NCI-H446 (cell line): Measurements from ENCODE around the gene SCML2.
"Not testable (repeated sequence)": the region's sequence is repeated elsewhere in the genome, so short reads cannot be mapped to it uniquely, and the experiment has no call there.

Experiments
- DNase-seq, 2 experiments: peaks; one replicate each; lab custom pipeline; 2025; lab: John Stamatoyannopoulos, UW

The SCML2 gene

DNA sequence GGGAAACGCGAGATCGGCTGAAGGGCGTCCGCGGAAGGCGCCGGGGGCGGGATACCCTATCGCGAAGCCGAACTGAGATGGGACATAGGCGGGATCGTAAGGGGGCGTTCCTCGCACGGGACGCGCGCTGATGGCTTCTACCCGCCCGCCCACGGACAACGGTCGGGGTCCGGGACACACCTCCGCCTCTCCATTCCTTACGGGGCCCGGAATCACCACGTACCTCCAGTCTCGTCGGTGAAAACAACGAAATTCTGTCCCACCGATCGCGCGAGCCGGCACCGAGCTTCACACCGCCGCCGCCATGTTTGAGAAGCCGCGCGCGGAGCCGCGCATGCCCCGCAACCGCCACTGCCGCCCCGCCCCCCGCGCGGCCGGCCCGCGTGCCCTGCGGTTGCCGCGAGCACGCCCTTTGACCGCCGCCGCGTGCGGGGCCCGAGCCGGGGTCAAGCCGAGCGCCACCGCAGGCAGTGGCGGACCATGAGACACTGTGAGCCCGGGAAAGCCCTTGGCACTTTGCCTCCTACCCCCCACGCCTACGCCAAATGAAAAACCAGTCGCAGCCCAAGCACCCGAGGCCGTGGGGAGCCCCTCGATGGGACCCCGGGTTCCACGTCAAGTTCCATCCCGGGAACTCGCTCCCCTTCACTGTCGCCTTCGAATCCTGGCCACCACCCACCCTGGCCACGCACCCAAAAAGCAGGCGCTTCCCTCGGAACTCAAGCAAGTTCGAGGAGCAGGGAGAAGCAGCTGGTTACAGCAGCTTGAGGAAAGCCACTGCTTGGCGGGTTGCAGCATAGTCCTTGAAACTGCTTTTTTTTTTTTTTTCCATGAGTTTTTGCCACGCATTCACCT is at the start of gene SCML2:
Gene SCML2, minus strand, starts transcription at position 320 of the 855 bp plus-strand sequence. CDS start 20,617 bp downstream, outside the sequence.
- DNase-seq: peak in 1 of 2 experiments; percentile 52

DNA sequence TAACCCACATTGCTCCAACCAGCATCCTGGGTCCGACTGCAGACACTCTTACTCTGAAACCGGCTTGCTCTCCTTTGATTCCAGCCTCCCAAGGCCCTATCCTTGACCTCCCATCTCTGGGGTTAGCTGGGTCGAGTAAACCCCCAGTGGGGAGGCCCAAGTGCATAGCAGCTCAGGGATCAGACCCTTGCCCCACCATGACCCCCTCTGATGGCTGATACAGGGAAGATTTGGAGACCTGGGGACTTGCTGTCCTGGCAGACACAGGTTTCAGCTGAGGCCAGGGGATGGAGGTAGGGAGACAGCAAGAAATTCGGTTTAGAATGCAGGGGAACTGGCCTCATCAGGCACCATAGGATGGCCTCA is 47.3 kb upstream of the SCML2 start:
- DNase-seq: no peak

DNA sequence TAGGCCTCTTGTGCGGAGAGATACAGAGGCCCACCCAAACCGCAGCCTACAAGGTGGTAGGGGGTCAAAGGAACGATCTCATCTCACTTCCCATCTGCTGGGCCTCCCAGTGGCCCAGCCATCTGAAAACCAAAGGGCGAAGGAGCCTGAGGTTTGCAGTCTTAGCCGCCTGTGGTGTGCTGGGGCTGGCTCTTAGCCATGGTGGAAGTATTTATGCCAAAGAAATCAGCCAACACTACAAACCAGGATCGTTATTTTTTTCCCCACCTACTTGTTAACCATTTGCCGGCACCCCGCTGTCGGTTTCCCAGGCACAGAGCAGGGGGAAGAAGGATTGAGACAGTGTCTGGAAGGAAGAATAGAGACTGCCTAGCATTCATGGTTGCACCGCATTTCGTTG is 40.0 kb upstream of the SCML2 start:
- DNase-seq: peak in 1 of 2 experiments; percentile 26

DNA sequence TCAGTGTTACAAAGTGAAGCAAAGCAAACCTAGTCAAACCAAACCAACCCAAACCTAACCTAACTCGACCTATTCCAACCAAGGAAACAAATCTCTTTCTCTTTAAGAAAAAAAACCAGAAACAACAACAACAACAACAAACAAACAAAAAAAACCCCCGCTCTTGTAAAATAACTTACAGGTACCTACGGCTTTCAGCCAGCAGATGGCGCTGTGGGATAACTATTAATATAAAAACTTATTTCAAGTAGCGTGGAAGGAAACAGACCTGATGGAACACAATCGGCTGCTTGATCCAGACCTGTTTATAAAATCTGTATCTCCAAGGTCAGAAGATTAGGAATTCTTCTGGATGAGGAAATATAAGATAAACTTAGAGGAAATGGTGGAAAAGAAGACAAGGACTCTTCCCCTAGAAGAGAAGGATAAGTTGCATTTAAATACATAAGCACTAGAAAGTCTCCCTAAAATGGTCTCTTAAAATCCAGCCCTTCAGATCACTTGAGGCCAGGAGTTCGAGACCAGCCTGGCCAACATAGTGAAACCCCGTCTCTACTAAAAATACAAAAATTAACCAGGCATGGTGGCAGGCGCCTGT is 36.6 kb upstream of the SCML2 start:
- peak in 1 of 2 experiments; percentile 51 for DNase-seq

DNA sequence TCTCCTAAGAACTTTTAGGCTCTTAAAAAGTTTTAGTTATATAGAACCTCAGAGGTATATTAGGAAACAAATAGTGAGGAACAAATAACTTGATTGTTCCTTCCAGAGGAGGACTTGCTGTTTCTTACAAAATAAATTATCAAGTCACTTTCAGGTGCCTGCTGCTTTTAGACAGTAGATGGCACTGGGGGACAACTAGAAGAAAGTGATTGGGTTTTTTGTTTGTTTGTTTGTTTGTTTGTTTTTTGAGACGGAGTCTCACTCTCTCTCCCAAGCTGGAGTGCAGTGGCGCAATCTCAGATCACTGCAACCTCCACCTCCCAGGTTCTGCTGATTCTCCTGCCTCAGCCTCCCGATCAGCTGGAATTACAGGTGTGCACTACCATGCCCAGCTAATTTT is 35.5 kb upstream of the SCML2 start:
- no peak for DNase-seq

DNA sequence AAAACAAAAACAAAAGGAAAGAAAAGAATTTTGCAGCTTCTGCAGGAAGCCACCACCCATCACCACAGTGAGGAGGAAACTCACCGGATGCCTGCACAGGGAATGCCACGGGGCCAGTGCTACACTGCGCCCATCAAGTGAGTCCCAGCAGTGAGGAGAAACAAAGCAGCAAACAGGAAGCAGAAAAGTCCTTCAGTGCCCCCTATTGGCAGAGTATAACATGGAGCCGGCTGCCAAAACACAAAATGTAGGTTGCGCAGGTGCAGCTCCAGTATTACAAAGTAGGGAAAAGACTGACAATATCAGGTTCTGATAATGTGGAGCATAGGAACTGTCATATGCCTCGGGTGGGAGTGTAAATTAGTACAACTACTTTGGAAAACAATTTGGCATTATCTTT is 23.3 kb upstream of the SCML2 start:
- DNase-seq: peak in 1 of 2 experiments; percentile 31

DNA sequence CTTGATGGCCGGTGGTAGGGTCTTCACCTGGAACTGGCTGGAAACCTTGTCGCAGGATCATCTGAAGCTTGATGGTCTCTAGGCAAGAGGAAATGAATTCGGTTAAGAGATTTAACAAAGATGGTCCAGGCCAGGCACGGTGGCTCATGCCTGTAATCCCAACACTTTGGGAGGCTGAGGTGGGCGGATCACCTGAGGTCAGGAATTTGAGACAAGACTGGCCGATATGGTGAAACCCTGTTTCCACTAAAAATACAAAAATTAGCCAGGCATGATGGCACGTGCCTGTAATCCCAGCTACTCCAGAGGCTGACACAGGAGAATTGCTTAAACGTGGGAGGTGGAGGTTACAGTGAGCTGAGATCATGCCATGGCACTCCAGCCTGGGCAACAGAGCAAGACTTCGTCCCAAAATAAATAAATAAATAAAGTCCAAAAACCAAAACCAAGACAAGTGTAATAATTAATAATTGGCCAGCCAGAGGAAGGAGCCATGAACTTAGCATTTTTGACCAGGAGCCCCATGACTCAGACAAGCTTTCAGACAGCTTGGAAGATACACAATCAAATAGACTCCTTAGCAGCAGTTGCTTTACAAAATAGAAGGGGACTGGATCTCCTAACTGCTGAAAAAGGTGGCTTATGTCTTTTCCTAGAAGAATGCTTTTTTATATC is 20.8 kb upstream of the SCML2 start:
- not testable (repeated sequence) for DNase-seq

DNA sequence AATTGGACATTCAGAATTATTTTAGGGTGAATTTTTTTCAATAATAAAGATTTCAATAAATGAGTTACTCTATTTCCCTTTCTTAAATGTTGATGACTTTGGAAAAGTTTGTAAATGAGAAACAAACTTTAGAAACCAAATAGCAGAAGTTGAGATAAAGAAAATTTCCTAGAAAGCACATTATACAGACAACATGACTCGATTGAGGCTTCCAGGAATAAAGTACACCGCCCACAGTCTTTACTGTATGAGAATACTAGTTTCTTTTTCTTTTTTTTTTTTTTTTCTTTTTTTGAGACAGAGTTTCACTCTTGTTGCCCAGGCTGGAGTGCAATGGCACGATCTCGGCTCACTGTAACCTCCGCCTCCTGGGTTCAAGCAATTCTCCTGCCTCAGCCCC is 14.6 kb upstream of the SCML2 start:
- not testable (repeated sequence) for DNase-seq

DNA sequence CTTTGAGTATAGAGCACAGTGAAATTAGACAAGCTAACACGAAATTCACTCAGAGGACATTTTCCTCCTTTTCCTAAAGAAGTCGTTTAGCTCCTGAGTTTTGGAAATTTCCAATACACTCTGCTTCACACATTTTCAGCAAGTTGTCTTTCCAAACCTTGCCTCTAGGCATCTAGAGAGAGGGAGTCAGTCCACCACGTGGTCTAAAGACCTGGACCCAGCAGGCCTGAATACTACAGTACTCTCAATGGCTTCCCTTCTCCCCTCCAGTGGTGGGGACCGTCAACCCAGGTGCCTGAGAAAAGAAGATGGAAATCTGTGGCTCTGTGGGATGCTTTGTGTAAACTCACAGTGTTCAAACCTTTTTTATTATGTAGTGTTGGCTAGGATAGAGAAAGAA is 13.9 kb upstream of the SCML2 start:
- DNase-seq: no peak

DNA sequence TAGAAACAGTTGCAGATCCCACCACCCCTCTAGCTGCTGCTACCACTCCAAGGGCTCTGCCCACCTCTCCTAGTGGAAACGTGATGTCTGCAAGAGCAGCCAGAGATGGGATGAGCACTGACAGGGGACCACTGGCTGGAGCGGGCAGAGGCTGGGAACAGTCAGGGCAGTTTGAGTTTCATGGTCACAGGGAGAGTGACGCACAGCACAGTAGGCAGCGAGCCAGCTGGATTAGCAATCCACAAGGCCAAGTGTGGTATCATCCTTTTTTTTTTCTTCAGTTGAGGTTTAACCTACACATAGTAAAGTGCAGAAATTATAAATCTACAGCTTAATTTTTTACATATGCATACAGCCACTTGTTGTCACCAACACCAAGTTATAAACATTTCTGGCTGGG is 6.4 kb upstream of the SCML2 start:
- DNase-seq: no peak

DNA sequence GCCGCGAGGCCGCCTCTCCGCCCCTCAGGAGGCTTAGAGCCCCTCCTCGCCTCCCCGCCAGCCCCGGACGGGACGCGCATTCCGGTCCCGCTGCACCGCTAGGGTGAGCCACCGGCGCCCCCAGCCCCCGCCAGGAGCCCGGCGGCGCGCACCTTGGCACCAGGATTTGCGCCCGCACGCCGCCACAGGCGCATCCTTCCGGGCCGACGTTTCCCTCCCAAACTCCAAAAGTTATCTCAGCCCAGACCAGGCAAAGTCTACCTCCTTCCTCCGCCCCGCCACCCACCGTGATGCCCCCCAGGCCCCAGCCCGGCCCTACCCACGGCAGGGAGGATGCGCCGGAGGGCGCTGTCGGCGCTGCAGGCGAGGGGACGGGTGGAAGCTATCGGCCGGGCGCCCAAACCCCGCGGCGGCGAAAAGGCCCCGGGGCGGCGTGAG is 538 bp downstream of the SCML2 start:
- DNase-seq: peak in 1 of 2 experiments; percentile 23

DNA sequence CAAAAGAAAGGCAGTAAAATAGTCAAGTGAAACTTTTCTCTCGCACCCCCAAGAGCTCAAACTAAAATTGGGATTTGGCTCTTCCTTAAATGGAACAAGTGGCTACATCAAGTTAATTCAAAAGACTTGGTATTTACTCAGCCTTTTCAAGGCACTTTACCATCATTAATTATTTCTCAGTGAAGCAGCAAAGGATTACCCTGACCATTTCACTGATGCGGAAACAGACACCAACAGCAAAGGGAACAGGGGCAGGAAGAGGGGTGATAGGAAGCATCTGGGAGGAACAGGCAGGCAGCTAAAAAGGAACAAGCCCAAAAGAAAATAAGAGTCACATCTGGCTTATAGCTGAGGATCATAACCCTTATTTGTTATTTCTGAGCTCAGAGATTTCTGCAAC is 2.7 kb downstream of the SCML2 start:
- no peak for DNase-seq

DNA sequence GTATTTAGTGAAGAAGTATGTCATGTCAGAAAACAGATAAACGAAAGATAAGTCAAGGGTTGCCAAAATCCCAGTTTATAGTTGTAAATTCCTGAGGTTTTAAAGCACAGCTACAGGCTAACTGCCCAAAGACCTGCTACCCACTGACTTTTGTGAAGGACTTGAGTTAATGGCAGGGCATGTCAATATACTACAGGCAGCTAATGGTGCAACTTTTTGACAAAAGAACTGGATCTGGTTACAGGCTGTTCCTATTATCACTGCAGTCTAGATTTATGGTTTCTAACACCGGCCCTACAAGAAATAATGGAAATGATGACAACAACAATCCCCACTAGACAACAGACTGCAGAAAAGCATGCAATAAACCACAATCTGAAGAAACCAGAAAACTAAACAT is 6.4 kb downstream of the SCML2 start:
- DNase-seq: no peak

DNA sequence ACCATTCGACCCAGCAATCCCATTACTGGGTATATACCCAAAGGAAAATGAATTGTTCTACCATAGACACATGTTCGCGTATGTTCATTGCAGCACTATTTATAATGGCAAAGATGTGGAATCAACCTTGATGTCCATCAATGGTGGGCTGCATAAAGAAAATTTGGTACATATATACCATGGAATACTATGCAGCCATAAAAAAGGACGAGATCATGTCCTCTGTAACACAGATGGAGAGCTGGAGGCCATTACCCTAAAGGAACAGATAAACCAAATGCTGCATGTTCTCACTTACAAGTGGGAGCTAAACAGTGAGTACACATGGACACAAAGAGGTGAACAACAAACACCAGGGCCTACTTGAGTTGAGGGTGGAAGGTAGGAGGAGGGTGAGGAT is 45.1 kb downstream of the SCML2 start:
- no peak for DNase-seq

DNA sequence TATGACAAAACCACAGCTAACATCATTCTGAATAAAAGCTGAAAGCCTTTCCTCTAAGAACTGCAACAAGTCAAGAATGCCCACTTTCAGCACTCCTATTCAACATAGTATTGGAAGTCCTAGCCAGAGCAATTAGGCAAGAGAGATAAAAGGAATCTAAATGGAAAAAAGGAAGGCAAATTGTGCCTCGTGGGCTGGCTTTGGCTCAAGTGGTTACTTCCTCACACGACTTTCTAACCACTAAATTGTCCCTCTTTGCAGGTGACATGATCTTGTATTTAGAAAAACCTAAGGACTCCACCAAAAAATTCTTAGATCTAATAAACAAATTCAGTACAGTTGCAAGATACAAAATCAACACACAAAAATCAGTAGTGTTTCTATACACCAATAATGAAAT is 57.2 kb downstream of the SCML2 start:
- DNase-seq: no peak

DNA sequence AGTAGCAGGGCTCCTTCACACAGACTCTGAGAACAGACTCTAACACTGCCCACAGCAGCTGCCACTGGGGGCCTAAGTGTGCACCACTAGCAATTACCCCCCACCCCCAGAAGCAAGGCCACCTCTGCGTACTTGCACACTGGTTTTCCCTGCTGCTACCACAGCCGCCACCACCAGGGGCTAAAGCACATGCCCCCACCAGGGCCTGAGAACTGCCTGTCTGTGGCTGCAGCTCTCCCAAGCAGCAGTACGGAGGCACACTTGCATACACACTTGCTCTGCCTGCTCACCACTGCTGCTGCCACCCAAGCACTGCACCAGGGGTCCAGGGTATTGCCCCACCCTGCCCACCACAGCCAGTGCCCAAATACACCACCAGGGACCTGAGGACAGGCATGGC is 59.6 kb downstream of the SCML2 start:
- no peak for DNase-seq

DNA sequence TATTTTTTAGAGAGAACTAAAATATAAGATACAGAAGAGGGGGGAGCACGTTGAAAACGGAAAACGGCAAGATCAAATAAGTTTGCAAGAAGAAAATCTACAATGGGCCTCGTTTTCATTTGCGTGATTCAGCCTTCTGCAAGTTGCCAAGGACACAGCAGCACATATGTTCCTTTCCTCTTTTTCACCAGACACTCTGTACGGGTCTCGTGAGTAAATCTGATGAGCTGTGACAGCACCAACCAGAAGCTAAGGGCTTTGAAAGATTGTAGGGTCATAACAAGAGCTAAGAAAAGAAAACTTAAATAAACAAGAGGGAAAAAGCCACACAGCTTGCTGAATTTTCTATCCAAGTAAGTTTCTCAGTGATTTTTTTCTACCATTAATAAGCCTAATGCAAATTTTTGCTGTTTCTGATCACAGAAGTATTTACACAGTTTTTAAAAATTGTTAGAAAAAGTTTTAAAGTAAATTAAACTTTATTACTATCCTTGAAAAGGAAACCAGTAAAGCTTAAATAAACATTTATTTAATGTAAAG is 63.4 kb downstream of the SCML2 start:
- DNase-seq: peak in 1 of 2 experiments; percentile 7

DNA sequence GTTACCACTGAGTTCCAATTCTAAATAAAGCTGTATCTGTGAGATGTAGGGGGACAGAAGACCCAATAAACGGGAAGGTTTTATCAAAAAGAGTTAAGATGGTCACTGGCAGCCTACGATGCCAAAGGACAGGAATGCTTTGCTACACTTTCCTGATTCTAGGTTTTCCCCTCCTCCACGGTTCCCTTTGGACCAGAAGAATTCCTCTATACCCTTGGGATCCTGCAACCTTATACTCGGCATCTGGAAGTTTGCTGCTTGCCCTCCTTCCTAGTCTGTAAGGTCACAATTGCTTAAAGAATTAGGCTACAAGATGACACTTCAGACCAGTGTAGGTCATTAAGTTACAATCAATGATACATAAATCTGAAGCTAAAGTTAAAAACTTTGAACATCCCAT is 64.3 kb downstream of the SCML2 start:
- peak in 1 of 2 experiments; percentile 9 for DNase-seq

DNA sequence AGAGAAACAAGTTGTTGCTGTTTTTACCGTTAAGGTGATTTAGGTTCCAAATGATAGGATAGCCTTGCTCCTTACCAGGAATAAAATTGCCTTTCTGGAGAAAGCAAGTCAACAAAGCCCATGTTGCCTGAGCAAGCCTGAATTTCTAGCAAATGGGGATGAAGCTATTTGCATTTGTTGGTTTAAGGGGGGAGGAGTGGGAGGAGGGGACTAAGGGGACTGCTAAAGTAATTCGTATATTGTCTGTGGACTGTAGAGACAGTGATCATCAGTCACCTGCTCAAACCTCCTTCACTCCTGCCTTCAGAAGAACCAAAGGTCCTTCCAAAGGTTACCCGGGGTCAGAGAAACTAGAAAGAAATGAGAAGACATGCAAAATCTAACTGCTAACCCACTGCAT is 65.8 kb downstream of the SCML2 start:
- no peak for DNase-seq

DNA sequence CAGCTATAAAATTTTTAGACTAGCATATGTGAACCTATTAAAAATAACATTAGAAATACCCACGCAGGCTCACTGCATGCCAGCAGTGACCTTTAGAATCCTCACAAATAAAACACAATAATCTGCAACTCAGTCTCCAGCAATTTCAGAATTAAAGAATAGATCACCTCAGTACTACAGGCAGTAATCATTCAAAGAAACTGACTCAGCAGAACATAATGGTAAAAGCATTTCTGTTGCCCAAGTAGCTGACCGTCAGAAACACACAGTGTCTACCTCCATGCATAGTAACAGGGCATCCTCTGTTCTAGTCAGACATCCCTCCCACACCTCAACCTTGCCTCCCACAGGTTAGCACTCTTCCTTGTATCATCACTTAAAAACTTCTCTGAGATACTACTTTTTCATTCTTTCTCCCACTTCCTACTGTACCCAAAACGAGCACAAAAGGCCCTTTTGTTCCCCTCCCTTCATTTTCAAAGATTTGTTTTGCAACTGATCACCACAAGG is 68.1 kb downstream of the SCML2 start:
- DNase-seq: no peak

DNA sequence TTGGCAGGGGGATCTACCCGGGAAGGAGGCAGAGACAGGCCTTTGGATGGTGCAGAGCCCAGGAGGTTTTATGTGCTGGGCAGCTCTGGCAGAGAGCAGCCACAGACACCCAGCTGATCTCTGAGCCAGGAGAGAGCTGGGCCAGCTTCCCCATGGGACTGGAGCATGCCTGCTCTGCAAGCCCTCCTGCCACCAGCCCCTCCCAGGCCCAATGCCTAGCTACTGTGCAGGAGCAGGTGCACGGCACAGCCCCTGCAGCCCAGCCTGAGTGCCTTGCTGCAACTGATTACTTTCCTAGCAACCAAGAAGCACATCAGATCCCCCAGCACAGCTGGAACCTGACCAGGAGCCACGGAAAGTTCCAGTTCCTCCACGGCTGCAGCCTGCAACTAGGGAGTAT is 76.0 kb downstream of the SCML2 start:
- DNase-seq: no peak

DNA sequence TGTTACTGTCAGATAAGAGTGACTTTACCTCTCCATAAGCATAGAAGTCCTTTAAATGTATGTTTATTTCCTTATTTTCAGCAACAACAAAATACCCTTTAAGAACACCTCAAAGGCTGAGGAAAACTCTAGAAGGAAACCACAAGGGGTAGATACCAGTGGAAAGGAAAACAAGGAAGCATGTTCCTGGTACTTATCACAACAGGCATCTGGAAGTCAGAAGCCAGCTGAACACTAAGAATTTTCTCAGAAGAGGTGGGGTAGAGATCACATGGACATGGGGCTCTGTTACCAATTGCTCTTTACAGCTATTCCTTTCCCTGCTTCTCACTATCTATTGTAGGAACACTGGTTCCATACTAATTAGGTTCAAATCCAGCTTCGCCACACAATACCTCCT is 82.3 kb downstream of the SCML2 start:
- no peak for DNase-seq

DNA sequence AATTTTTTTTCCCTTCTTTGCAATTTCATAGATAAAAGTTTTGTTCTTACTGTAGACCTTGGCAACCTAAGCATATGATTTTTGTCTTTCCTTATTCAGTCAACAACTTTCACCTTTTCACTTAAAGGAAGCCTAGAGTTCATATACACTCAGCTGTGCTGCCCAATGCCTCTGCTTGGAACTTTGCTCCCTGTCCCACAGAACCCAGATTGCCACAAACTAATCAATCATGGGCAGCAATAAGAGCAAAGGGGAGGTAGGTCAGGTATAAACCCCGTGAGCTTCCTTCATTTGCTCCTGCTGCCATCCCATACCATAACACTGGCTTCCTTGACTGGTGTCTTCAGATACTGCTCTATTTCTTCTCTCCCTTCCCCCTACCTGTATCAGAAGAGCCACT is 82.8 kb downstream of the SCML2 start:
- DNase-seq: no peak
